ENCODE results near the gene CCDC68. TPM values are rescaled to one million over a fixed set of nuclear protein-coding genes. Genes with fewer than 3 reads are reported as not detected.

CCDC68 gene
- total and polyA plus RNA-seq, 2 of the 13 experiments (the other 11 are each of a cell fraction or from before 2014, with no cell fraction given) = 4.6 to 13.3 TPM

DNA sequence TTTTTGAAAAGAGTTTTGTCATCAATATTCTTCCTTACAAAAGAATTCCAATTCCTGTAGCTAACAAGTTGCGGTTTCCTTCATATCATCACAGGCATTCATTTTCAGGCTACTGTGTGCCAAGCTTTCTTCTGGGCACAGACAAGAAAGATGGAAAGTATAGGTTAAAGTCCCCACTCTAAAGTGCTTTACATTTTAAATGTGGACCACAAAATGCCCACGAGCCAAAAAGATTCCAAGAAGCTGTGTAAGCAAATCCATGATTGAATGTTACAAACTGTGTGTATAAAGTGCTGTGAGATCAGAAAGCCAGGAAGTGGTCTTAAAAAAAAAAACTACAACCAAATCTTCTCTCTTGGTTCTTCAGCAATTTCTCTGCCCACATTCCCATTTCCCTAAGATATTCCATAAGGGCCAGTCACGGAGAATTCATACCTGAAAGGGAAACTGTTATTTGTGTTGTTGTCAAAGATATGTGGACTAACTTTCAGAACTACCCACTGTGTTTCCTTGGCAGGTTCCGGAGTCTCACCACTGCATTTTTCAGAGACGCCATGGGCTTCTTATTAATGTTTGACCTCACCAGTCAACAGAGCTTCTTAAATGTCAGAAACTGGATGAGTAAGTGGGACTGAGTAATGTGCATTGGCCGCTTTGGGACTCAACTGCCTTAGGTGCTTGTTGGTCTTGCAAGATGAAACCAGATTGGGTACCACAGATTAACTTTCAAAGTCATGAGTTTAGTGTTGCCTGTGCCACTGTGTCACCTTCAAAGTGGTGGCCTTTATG is 75.3 kb downstream of the CCDC68 start:
- intact Hi-C loops (cut with micrococcal nuclease; ENCODE audit: unreplicated experiment) = no loop called here
- no peaks in the 10 kb centered on the region for H4K20me1 ChIP-seq (ENCODE audit: insufficient read depth, low read length)
- no peaks in the 10 kb centered on the region for H3K79me2 ChIP-seq (ENCODE audit: insufficient read depth, low read length)
- ChIA-PET CTCF (ENCODE audit: low intra/inter-chr PET ratio, low total read pairs) (no interaction called here), POLR2A (no interaction called here)
- peaks cover 0 to 14% of the 10 kb centered on the region in 2 experiments; a peak in 2 of 5 replicates for H3K27me3 ChIP-seq (ENCODE audit: control insufficient read depth in 1 of 2, insufficient read depth in 2 of 2, low read length in 2 of 2)
- H3K4me1 ChIP-seq (ENCODE audit: insufficient read depth, low read length) = no peaks in the 10 kb centered on the region
- no peak for FAIRE-seq
- no peaks in the 10 kb centered on the region for H3K36me3 ChIP-seq (replicated peaks in 1 of 2; ENCODE audit: control insufficient read depth in 1 of 2, insufficient read depth in 2 of 2, low read length in 2 of 2)
- no peak overlapping the region for H3K9ac ChIP-seq (ENCODE audit: insufficient read depth, low read depth, low read length)
- H3K4me3 ChIP-seq (replicated peaks in 1 of 3; ENCODE audit: insufficient read depth in 1 of 3, low read depth in 2 of 3, low read length in 3 of 3) = no peak overlapping the region
- H3K27ac ChIP-seq (ENCODE audit: extremely low read length, insufficient read depth, low read length) = no peak overlapping the region
- in situ Hi-C loops (cut with HindIII; ENCODE audit: extremely low pct_ligation_motif_present, low pct_unique_long_range_greater_than_20kb) = no loop called here
- ATAC-seq = no peak
- no peak overlapping the region for H3K4me2 ChIP-seq (ENCODE audit: low read depth, low read length)
- no peak overlapping the region for H2AFZ ChIP-seq (ENCODE audit: low read length)
- no peak for DNase-seq (ENCODE audit: low spot score)
- H3K9me3 ChIP-seq (ENCODE audit: low read length) = no peaks in the 10 kb centered on the region
- WGBS (ENCODE audit: low lambda C conversion rate) = 18% methylated on average over 6 of the region's 6 CpGs
- BruUV-seq (replicated peaks) = no TSS peak
- TF ChIP-seq ZNF556 (CRISPR knock-in tag; IDR thresholded peaks at IDR 0.05; ENCODE audit: borderline replicate concordance) = no peak
- TF ChIP-seq ZNF607 (CRISPR knock-in tag; IDR thresholded peaks at IDR 0.05; ENCODE audit: borderline replicate concordance) = no peak
- no peak for TF ChIP-seq CEBPB (IDR thresholded peaks at IDR 0.05; ENCODE audit: borderline replicate concordance, low read depth, low read length)
- TF ChIP-seq, protein P1, sequence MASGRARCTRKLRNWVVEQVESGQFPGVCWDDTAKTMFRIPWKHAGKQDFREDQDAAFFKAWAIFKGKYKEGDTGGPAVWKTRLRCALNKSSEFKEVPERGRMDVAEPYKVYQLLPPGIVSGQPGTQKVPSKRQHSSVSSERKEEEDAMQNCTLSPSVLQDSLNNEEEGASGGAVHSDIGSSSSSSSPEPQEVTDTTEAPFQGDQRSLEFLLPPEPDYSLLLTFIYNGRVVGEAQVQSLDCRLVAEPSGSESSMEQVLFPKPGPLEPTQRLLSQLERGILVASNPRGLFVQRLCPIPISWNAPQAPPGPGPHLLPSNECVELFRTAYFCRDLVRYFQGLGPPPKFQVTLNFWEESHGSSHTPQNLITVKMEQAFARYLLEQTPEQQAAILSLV (CRISPR knock-in tag; IDR thresholded peaks at IDR 0.05; ENCODE audit: borderline replicate concordance) = no peak
- TF ChIP-seq ZFY (CRISPR knock-in tag; IDR thresholded peaks at IDR 0.05) = no peak
- TF ChIP-seq KAT8 (CRISPR knock-in tag; IDR thresholded peaks at IDR 0.05) = no peak
- TF ChIP-seq, protein P2, sequence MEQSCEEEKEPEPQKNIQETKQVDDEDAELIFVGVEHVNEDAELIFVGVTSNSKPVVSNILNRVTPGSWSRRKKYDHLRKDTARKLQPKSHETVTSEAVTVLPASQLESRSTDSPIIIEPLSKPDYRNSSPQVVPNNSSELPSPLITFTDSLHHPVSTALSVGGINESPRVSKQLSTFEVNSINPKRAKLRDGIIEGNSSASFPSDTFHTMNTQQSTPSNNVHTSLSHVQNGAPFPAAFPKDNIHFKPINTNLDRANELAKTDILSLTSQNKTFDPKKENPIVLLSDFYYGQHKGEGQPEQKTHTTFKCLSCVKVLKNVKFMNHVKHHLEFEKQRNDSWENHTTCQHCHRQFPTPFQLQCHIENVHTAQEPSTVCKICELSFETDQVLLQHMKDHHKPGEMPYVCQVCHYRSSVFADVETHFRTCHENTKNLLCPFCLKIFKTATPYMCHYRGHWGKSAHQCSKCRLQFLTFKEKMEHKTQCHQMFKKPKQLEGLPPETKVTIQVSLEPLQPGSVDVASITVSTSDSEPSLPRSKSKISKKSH (CRISPR knock-in tag; IDR thresholded peaks at IDR 0.05; ENCODE audit: borderline replicate concordance) = no peak
- TF ChIP-seq, protein P3, sequence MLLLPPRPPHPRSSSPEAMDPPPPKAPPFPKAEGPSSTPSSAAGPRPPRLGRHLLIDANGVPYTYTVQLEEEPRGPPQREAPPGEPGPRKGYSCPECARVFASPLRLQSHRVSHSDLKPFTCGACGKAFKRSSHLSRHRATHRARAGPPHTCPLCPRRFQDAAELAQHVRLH (CRISPR knock-in tag; IDR thresholded peaks at IDR 0.05; ENCODE audit: borderline replicate concordance, low read depth) = no peak

All from HepG2 (cell line).